ENCODE data around the gene CD22. TPM values are rescaled to one million over a fixed set of nuclear protein-coding genes. Genes with fewer than 3 reads are reported as not detected.

CD22 gene
- polyA plus RNA-seq, 1 experiment: not detected

GRCh38 chr19:35294859-35295791 is 33.9 kb upstream of the CD22 start:
- POLR2A ChIA-PET: no interaction called here

GRCh38 chr19:35295792-35296462 is 33.1 kb upstream of the CD22 start:
- peaks cover 14% of the 10 kb centered on the region for H3K27me3 ChIP-seq (ENCODE audit: control insufficient read depth, insufficient read depth, low read length)
- POLR2A ChIA-PET: no interaction called here
- no peak for DNase-seq (ENCODE audit: low read depth, low spot score)
- no peak overlapping the region for H3K4me3 ChIP-seq (ENCODE audit: low read depth, low read length)
- CTCF ChIA-PET: no interaction called here
- H3K9me3 ChIP-seq (ENCODE audit: control insufficient read depth, insufficient read depth, low read length): peaks cover 16% of the 10 kb centered on the region; the same call in 1 of the 2 replicates
- TF ChIP-seq CTCF (IDR thresholded peaks at IDR 0.05; ENCODE audit: low read depth, low read length): no peak
- no peak overlapping the region for H3K27ac ChIP-seq (ENCODE audit: low read depth, low read length)

More at GRCh38 chr19:35294859-35295791, 33.9 kb upstream of the CD22 start:
- CTCF ChIA-PET: no interaction called here
- no peak for TF ChIP-seq CTCF (IDR thresholded peaks at IDR 0.05; ENCODE audit: low read depth, low read length)
- Histone ChIP-seq H3K27ac (ENCODE audit: low read depth, low read length) (no peak overlapping the region), H3K9me3 (ENCODE audit: control insufficient read depth, insufficient read depth, low read length) (peaks cover 16% of the 10 kb centered on the region; the same call in 1 of the 2 replicates), H3K4me3 (ENCODE audit: low read depth, low read length) (no peak overlapping the region), H3K27me3 (ENCODE audit: control insufficient read depth, insufficient read depth, low read length) (peaks cover 14% of the 10 kb centered on the region)
- no peak for DNase-seq (ENCODE audit: low read depth, low spot score)

- Histone ChIP-seq H3K27me3 (ENCODE audit: control insufficient read depth, insufficient read depth, low read length) (peaks cover 14% of the 10 kb centered on the region), H3K27ac (ENCODE audit: low read depth, low read length) (no peak overlapping the region), H3K9me3 (ENCODE audit: control insufficient read depth, insufficient read depth, low read length) (peaks cover 16% of the 10 kb centered on the region; the same call in 1 of the 2 replicates), H3K4me3 (ENCODE audit: low read depth, low read length) (no peak overlapping the region)
- no peak for TF ChIP-seq CTCF (IDR thresholded peaks at IDR 0.05; ENCODE audit: low read depth, low read length)
- DNase-seq (ENCODE audit: low read depth, low spot score): no peak
- POLR2A ChIA-PET: interaction anchor here (0.6 kb wide), 1 partner anchor 65 kb away, joined by 4 read pairs; no protein-coding TSS in a partner anchor
- CTCF ChIA-PET: no interaction called here
Observed at GRCh38 chr19:35296644-35297514, 32.1 kb upstream of the CD22 start.

GRCh38 chr19:35297515-35297848 is 31.5 kb upstream of the CD22 start:
- ChIA-PET POLR2A (no interaction called here), CTCF (no interaction called here)
- no peak for TF ChIP-seq CTCF (IDR thresholded peaks at IDR 0.05; ENCODE audit: low read depth, low read length)
- no peak overlapping the region for H3K27ac ChIP-seq (ENCODE audit: low read depth, low read length)
- peaks cover 16% of the 10 kb centered on the region; the same call in 1 of the 2 replicates for H3K9me3 ChIP-seq (ENCODE audit: control insufficient read depth, insufficient read depth, low read length)
- no peak overlapping the region for H3K4me3 ChIP-seq (ENCODE audit: low read depth, low read length)
- peaks cover 16% of the 10 kb centered on the region for H3K27me3 ChIP-seq (ENCODE audit: control insufficient read depth, insufficient read depth, low read length)
- no peak for DNase-seq (ENCODE audit: low read depth, low spot score)

Data from AG04450 (cell line).